Pons (tissue), 1 donor: ENCODE measurements around the gene LEMD1.

Experiments
- DNase-seq: peaks from one replicate; pipeline ENCODE4 v3.0.0-alpha.2; 2016; ENCODE audit warnings: low spot score

LEMD1 gene

GRCh38 chr1:205354259-205355074 lies 67.4 kb downstream of the LEMD1 start:
- peak; percentile 80 for DNase-seq

GRCh38 chr1:205353612-205354011 lies 68.2 kb downstream of the LEMD1 start:
- no peak for DNase-seq

- no peak for DNase-seq
Measured at GRCh38 chr1:205353191-205353590, 68.7 kb downstream of the LEMD1 start.

DNA sequence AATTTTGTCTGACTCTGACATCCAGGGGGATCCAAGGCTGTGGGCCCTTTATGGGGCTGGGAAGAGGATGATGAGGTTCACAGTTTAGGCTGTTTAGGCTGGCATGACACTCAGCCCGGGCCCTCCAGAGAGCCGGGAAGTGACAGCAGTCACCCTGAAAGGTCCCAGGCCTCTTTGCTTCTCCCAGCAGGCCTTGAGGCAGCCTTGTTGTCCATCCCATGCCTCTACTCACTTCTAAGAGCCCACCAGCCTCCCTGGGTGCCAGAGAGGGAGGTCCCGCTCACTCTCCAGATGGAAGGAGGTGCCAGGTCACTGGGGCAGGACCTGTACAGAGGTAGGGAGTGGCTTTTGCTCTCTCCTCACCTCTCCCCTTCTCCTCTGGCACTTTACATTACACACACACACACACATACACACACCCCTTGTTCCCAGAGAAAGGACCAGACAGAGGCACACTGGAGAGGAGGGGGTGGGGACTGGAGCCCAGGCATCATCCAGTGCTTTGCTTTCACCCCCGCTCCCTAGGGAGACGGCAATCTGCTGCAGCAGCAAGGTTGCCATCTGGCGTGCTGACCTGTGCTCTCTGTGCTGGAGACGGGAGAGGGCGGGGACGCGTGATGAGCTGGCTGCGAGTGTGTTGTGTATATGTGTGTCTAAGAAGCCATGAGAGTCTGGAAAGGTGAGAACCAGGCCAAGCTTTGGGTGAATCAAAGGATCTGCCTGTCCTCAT lies 69.7 kb downstream of the LEMD1 start:
- DNase-seq, result no peak

GRCh38 chr1:205350691-205351141 lies 71.1 kb downstream of the LEMD1 start:
- DNase-seq, result no peak

DNA sequence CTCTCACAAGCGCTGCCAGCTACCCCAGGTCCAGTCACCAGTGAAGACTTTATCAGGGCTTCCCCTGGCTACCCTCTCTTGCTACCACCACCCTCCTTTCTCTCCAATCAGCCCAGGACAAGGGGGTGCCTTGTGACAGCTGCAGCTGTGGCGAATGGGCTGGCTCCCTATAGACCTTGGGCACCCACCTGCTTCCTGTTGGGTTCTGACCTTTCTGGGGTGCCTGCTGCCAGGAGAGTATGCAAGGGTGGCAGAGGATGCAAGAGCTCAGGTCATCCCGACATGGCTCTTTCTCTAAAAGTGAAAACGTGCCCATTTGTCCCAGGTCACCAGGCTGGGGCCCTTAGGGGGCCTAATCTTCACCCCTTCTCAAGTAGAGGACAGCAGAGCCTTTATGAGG lies 71.7 kb downstream of the LEMD1 start:
- DNase-seq, result no peak

DNA sequence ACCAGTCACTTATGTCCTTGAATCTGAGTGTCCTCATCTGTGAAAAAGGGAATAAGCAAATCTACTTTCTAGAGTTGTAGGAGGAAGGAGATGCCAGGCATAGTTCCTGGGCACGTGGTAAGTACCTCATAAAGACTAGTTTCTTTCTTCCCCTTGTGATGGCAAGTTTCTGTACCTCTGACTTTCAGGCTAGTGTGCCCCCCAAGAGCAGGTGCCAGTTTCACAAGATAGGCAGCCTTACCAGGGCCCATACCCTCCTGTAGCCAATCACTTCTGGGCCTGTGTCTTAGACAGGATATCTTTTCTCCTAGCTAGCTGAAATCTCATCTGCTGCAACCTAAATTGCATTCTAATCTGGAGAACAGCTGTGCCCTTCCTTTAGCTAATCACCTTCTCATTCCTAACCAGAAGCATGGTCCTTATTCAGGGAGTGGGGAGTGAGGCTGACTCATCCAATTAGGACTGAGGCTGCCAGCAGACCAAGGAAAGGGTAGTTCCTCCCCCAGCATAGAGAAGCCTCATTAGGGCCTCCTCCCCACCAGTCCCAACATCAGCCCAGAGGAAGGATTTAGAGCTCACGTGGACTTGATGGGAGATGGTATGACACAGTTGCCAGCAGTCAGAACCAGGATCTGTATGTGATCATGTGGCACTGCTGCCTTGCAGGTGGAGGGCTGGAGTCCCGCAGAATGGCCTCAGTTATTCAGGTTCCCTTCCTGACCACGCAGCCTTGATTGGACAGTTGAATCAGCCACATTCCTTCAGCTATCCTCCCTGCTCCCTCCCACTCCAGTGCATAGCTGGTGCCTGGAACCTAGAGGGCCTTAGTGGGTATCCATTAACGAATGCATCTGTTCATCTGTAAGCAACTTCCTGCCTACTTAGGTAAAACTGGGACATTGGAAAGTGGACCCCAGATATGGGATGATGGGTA lies 73.0 kb downstream of the LEMD1 start:
- DNase-seq, result no peak

GRCh38 chr1:205346956-205347574 lies 74.8 kb downstream of the LEMD1 start:
- no peak for DNase-seq

DNA sequence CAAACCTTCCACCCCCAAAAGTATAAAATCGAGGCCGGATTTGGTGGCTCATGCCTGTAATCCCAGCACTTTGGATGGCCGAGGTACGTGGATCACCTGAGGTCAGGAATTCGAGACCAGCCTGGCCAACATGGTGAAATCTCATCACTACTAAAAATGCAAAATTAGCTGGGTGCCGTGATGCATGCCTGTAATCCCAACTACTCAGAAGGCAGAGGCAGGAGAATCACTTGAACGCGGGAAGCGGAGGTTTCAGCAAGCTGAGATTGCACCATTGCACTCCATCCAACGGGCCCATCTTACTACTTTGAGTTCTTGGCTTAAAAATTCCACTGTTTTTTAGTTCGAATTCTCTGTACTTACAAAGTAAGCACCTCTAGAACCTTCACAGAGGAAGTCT lies 76.1 kb downstream of the LEMD1 start:
- DNase-seq, result no peak

- DNase-seq, result no peak
Measured at GRCh38 chr1:205344066-205344928, 77.6 kb downstream of the LEMD1 start.

DNA sequence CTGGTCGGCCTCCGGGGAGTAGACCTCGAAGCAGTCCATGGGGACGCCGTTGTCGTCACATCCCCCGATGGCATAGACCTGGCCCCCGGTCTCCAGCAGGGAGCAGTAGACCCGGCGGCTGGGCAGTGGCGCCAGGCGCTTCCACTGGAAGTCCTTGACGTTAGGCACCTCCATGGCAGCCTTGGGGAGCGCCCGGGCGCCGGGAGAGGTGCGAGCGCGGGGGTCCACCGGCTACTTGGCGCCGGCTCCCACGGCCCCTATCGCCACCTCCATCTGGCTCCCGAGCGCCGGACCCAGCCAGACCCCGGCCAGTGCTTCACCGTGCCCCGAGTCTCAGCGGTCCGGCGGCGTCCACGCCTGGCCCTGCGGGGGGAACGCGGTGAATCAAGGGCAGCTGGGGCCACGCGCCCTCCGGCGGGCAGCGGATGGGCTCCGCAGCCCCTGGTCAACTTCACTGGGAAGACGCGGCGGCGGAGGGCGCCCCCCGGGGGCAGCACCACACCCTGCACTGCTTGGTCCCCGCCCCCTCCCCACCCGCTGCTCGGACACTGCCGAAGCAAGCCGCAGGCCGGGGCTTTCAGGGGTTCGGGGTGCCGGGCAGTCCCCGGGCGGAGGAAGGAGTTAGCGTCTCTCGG lies 78.3 kb downstream of the LEMD1 start:
- no peak for DNase-seq

DNA sequence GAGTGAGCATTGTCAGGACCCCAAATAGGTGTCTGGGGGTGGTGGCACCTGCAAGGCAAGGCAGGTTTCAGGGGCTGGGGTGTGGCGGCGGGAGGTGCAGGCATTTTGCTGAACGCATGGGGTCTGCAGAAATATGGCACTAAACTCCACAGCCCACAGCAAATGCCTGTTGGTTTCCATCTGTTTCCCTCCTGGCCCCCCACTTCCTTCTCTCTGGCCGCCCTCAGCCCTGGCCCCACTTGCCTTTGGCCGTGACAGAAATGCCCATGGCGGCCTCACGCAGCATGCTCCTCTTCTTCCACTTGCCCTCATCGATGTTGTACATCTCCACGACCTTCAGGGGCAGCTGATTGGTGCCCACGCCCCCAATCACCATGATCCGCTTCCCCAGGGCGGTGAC lies 78.9 kb downstream of the LEMD1 start:
- no peak for DNase-seq

DNA sequence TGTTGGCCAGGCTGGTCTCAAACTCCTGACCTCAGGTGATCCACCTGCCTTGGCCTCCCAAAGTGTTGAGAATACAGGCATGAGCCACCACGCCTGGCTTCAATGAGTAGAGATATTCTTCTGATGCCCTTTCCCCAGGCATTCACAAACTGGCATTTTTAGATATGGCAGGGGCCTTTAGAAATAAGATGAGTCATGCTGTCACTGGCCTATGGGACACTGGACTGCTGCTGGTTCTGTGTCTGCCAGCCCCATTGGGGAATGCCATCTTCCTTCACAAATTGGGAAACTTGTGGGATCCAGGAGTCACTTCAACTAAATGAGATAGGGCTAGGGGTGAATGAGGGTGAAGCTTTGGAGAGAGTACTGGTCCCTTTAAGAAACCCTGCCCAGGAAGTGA lies 81.2 kb downstream of the LEMD1 start:
- DNase-seq, result no peak

DNA sequence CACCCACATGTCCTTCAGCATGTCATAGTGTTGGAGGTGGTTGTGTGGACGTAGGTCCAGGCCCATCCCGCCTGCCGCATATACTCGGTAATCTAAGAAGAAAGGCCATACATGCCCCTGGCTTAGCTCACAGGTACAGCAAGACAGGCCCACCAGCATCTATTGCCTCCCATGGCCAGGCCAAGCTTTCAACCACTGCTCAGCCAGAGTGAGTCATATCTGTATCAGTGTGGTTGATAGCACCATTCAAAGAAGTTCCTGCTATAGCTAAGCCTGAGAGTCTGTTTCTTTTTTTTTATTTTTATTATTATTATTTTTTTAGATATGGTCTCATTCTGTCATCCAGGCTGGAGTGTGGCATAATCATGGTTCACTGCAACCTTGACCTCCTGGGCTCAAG lies 82.1 kb downstream of the LEMD1 start:
- no peak for DNase-seq

GRCh38 chr1:205339197-205339702 lies 82.6 kb downstream of the LEMD1 start:
- no peak for DNase-seq

DNA sequence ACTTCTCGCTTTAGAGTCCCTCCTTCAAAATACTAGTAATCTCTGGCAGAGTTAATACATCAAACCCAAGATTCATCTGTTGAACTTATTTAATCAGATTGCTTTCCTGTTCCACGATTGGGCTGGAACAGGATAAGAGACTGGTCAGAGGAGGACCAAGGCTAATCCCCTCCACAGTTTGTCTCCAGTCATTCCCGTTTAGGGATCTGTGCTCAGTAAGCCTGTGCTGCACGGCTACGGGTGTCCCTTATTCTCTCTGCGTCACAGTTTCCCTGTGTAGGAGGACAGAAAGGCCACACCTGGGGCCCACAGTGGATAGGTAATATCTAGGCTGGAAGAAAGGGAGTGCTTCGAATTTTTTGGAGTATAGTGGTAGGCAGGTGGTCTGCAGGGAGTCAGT lies 83.8 kb downstream of the LEMD1 start:
- no peak for DNase-seq

- no peak for DNase-seq
Measured at GRCh38 chr1:205337481-205337880, 84.4 kb downstream of the LEMD1 start.

DNA sequence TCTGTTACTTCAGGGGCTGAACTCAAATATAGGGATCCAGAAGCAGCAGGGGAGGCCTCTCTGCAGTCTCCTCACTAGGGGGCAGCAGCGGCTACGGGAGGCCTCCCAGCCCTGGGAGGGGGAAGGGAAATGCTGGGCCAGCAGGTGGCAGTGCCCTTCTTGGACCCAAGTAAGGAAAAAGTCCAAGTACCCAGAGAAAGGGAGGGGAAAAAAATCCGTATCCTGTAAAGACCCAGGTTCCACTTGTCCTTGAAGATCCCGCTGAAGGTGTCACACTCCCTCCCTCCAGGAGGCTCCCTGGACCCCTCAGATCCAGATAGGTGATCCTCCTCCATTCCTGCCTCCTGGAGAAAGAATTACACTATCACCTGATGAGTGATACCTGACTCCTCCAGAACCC lies 86.2 kb downstream of the LEMD1 start:
- peak; percentile 84 for DNase-seq

DNA sequence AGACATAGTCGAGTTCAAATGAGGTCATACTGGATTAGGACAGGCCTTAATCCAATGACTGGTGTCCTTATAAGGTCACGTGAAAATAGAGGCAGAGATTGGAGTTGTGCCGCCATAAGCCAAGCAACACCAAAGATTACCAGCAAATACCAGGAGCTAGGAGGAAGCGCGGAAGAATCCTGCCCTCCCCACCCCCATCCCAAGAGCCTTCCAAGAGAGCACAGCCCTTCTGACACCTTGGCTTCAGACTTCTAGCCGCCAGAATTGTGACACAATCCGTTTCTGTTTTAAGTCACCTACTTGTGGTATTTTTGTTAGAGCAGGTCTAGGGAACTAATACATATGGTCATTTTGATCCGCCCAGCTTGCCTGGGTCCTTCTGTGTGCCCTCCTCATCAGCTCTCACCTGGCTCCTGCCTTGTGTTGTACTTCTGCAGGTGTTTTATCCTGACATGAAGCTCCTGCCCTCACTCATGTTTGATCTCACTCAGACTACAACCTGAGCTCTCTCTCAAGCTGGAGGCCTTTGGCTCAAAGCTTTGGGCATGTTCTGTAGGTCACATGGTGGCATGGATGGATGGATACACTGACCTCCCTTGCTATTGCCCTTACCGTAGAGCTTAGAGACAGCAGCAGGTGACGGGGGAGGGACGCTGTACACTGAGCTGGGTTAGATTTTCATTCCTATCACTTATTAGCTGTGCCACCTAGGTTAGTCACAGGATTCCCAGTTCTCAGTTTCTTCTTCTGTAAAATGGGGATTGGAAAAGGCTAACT lies 89.7 kb downstream of the LEMD1 start:
- no peak for DNase-seq
